Vagina (tissue), 2 donors: ENCODE results near the gene REM2. TPM values are rescaled to one million over a fixed set of nuclear protein-coding genes. Genes with fewer than 3 reads are reported as not detected.
"Not testable (repeated sequence)": the region's sequence is repeated elsewhere in the genome, so short reads cannot be mapped to it uniquely, and the experiment has no call there.

Experiments used
- DNase-seq, 2 donors: peaks; one replicate each; pipeline ENCODE4 v3.0.0-alpha.2; 2017; ENCODE audit errors: extremely low spot score in 2 of 2
- H3K27ac ChIP-seq: fragments of 200-600 bp; sonication (generic); one replicate; pipeline ENCODE4 v1.5.1; 2019
- H3K27me3 ChIP-seq: fragments of 200-600 bp; sonication (generic); one replicate; pipeline ENCODE4 v1.5.1; 2019
- H3K36me3 ChIP-seq, 2 donors: fragments of 200-600 bp; sonication (generic); one replicate each; pipeline ENCODE4 v1.5.1; 2017 to 2019
- H3K4me1 ChIP-seq: fragments of 200-600 bp; sonication (generic); one replicate; pipeline ENCODE4 v1.5.1; 2019
- H3K4me3 ChIP-seq, 2 donors: fragments of 200-600 bp; sonication (generic); 1 replicate in 1 of 2; 2 replicates in 1 of 2; pipeline ENCODE4 v1.5.1; 2016 to 2019
- H3K9me3 ChIP-seq: fragments of 200-600 bp; sonication (generic); one replicate; pipeline ENCODE4 v1.5.1; 2019
- CTCF ChIP-seq, 3 experiments: fragments of 450-650 bp in 2 of 3; fragments of 200-600 bp in 1 of 3; sonication (generic) in 1 of 3; IDR thresholded peaks; one replicate each; pipeline ENCODE4 v1.5.1; 2017 to 2019; ENCODE audit warnings: antibody characterized with exemption in 3 of 3, mild to moderate bottlenecking in 2 of 3, moderate library complexity in 2 of 3
- POLR2A ChIP-seq, 2 donors: fragments of 450-650 bp; IDR thresholded peaks; one replicate each; pipeline ENCODE4 v1.6.1; 2017; ENCODE audit warnings: antibody characterized with exemption in 2 of 2, mild to moderate bottlenecking in 2 of 2, moderate library complexity in 2 of 2
- POLR2AphosphoS5 ChIP-seq, 2 donors: sonication (generic); formaldehyde crosslinking; IDR thresholded peaks; one replicate each; pipeline ENCODE4 v1.9.0; 2017; ENCODE audit warnings: antibody characterized with exemption in 2 of 2, mild to moderate bottlenecking in 2 of 2, low read depth in 1 of 2; ENCODE audit not compliant: insufficient read depth in 1 of 2
- intact Hi-C: fragments of 100-400 bp; cut with DNase I; formaldehyde crosslinking; loops from one replicate; pipeline ENCODE4 v1.15.1; 2023
- total RNA-seq: library from RNA; depleted of rRNA; stranded (reverse); fragments of >200 nt; gene quantifications from one replicate; pipeline ENCODE4 v1.2.3, GENCODE V29; 2016

REM2 gene
- total RNA-seq, 1 donor from 2014 or later, result 3.9 TPM

- H3K4me3 ChIP-seq, result peak overlapping the region; percentile 10 to 26
- H3K9me3 ChIP-seq, result no peaks in the 10 kb centered on the region
- H3K27me3 ChIP-seq, result no peaks in the 10 kb centered on the region
- TF ChIP-seq POLR2A (IDR thresholded peaks at IDR 0.05) (no peak), CTCF (IDR thresholded peaks at IDR 0.05) (no peak), POLR2AphosphoS5 (IDR thresholded peaks at IDR 0.05; ENCODE audit: insufficient read depth in 1 of 2, low read depth in 1 of 2) (peak; percentile 66 to 67)
- H3K4me1 ChIP-seq, result peaks cover 91% of the 10 kb centered on the region
- intact Hi-C loops, result no loop called here
- H3K36me3 ChIP-seq, result peaks cover 6 to 28% of the 10 kb centered on the region in 2 donors
- no peak for DNase-seq
- H3K27ac ChIP-seq, result peak overlapping the region; percentile 96
Measured at GRCh38 chr14:22849212-22849819, 33.7 kb upstream of the REM2 start.

GRCh38 chr14:22850944-22851764 is 31.9 kb upstream of the REM2 start:
- no peak overlapping the region for H3K4me3 ChIP-seq
- peak overlapping the region; percentile 96 for H3K27ac ChIP-seq
- DNase-seq, result no peak
- H3K4me1 ChIP-seq, result peaks cover 72% of the 10 kb centered on the region
- TF ChIP-seq POLR2AphosphoS5 (IDR thresholded peaks at IDR 0.05; ENCODE audit: insufficient read depth in 1 of 2, low read depth in 1 of 2) (peak; percentile 82 to 84), POLR2A (IDR thresholded peaks at IDR 0.05) (peak in 1 of 2 donors; percentile 10), CTCF (IDR thresholded peaks at IDR 0.05) (peak in 1 of 3 experiments; percentile 11)
- intact Hi-C loops, result loop anchor here (10.0 kb wide), 1 partner anchor 296 kb away; no protein-coding TSS in a partner anchor
- no peaks in the 10 kb centered on the region for H3K27me3 ChIP-seq
- peaks cover 0 to 10% of the 10 kb centered on the region in 2 donors for H3K36me3 ChIP-seq
- no peaks in the 10 kb centered on the region for H3K9me3 ChIP-seq

GRCh38 chr14:22852178-22852577 is 30.8 kb upstream of the REM2 start:
- not testable (repeated sequence) for H3K9me3 ChIP-seq, DNase-seq, H3K4me3 ChIP-seq, H3K36me3 ChIP-seq, H3K27me3 ChIP-seq
- intact Hi-C loops, result loop anchor here (10.0 kb wide), 1 partner anchor 297 kb away; no protein-coding TSS in a partner anchor
- Histone ChIP-seq H3K4me1 (peaks cover 62% of the 10 kb centered on the region), H3K27ac (peak overlapping the region; percentile 96)

GRCh38 chr14:22852599-22852939 is 30.5 kb upstream of the REM2 start:
- Histone ChIP-seq H3K4me3 (no peak overlapping the region), H3K4me1 (peaks cover 58% of the 10 kb centered on the region), H3K36me3 (no peaks in the 10 kb centered on the region), H3K27me3 (no peaks in the 10 kb centered on the region), H3K9me3 (no peaks in the 10 kb centered on the region), H3K27ac (peak overlapping the region; percentile 96)
- TF ChIP-seq POLR2AphosphoS5 (IDR thresholded peaks at IDR 0.05; ENCODE audit: insufficient read depth in 1 of 2, low read depth in 1 of 2) (no peak), POLR2A (IDR thresholded peaks at IDR 0.05) (no peak), CTCF (IDR thresholded peaks at IDR 0.05) (no peak)
- no peak for DNase-seq
- intact Hi-C loops, result loop anchor here (10.0 kb wide), 1 partner anchor 298 kb away; no protein-coding TSS in a partner anchor

- intact Hi-C loops, result loop anchor here (1.0 to 10.0 kb wide), 2 partner anchors 30 to 298 kb away; no protein-coding TSS in a partner anchor
- Histone ChIP-seq H3K4me3 (peak overlapping the region; percentile 35 to 40), H3K27ac (peak overlapping the region; percentile 96), H3K9me3 (no peaks in the 10 kb centered on the region), H3K27me3 (no peaks in the 10 kb centered on the region), H3K4me1 (peaks cover 52% of the 10 kb centered on the region), H3K36me3 (no peaks in the 10 kb centered on the region)
- peak; percentile 93 to 98 (median 96) for TF ChIP-seq CTCF (IDR thresholded peaks at IDR 0.05)
- TF ChIP-seq POLR2A (IDR thresholded peaks at IDR 0.05), result no peak
- TF ChIP-seq POLR2AphosphoS5 (IDR thresholded peaks at IDR 0.05; ENCODE audit: insufficient read depth in 1 of 2, low read depth in 1 of 2), result peak; percentile 36 to 60
- no peak for DNase-seq
Measured at GRCh38 chr14:22852940-22853767, 29.9 kb upstream of the REM2 start.

- not testable (repeated sequence) for DNase-seq, H3K4me3 ChIP-seq, H3K36me3 ChIP-seq, H3K9me3 ChIP-seq, H3K27ac ChIP-seq, H3K27me3 ChIP-seq
- H3K4me1 ChIP-seq, result peaks cover 41% of the 10 kb centered on the region
- intact Hi-C loops, result loop anchor here (10.0 kb wide), 1 partner anchor 299 kb away; no protein-coding TSS in a partner anchor
Measured at GRCh38 chr14:22854296-22854695, 28.7 kb upstream of the REM2 start.
